Osteoblast (primary cell): ENCODE data around the gene OSM. TPM values are rescaled to one million over a fixed set of nuclear protein-coding genes. Genes with fewer than 3 reads are reported as not detected.

ENCODE experiments used
- DNase-seq: peaks from one replicate; pipeline ENCODE4 v3.0.0; 2011; ENCODE audit warnings: low spot score, mixed read lengths; ENCODE audit not compliant: insufficient read length; ENCODE audit errors: missing footprints
- H2AFZ ChIP-seq: 2 replicates; pipeline ENCODE4 v1.6.0; 2011; ENCODE audit warnings: mild to moderate bottlenecking, low read length
- H3K27ac ChIP-seq: 2 replicates; pipeline ENCODE4 v1.5.1; 2011; ENCODE audit warnings: mild to moderate bottlenecking, low read depth, low read length, moderate library complexity
- H3K27me3 ChIP-seq: 2 replicates; pipeline ENCODE4 v1.6.0; 2012; ENCODE audit warnings: mild to moderate bottlenecking, control low read depth, inconsistent platforms, low read length, moderate library complexity; ENCODE audit not compliant: insufficient read depth
- H3K36me3 ChIP-seq: 2 replicates; pipeline ENCODE4 v1.5.1; 2011; ENCODE audit warnings: mild to moderate bottlenecking, low read length, control low read depth, moderate library complexity; ENCODE audit not compliant: insufficient read depth
- H3K4me1 ChIP-seq: 2 replicates; pipeline ENCODE4 v1.5.1; 2011; ENCODE audit warnings: mild to moderate bottlenecking, low read length, control low read depth, moderate library complexity; ENCODE audit not compliant: insufficient read depth
- H3K4me2 ChIP-seq: 2 replicates; pipeline ENCODE4 v1.6.0; 2011; ENCODE audit warnings: mild to moderate bottlenecking, low read length; ENCODE audit not compliant: insufficient read depth
- H3K4me3 ChIP-seq: fragments of 200-600 bp; sonication (generic); 3 replicates; pipeline ENCODE4 v1.5.1; 2012; ENCODE audit warnings: mild to moderate bottlenecking, low read length, inconsistent platforms; ENCODE audit not compliant: insufficient read depth
- H3K79me2 ChIP-seq: 2 replicates; pipeline ENCODE4 v1.6.0; 2012; ENCODE audit warnings: mild to moderate bottlenecking, low read length, control low read depth, inconsistent platforms; ENCODE audit not compliant: insufficient read depth
- H3K9me3 ChIP-seq: 2 replicates; pipeline ENCODE4 v1.5.1; 2011; ENCODE audit warnings: low read depth, low read length, control low read depth
- H4K20me1 ChIP-seq: 2 replicates; pipeline ENCODE4 v1.6.0; 2012; ENCODE audit warnings: mild to moderate bottlenecking, low read length, control low read depth; ENCODE audit not compliant: insufficient read depth
- total RNA-seq: library from RNA; depleted of rRNA; stranded (reverse); fragments of >200 nt; gene quantifications from 2 replicates; pipeline ENCODE4 v1.2.3, GENCODE V29; 2012
- TF ChIP-seq, protein P1 (sequence below): IDR thresholded peaks from 2 replicates; pipeline ENCODE4 v1.5.1; 2011; ENCODE audit warnings: mild to moderate bottlenecking, low read depth, low read length, moderate library complexity; ENCODE audit errors: extremely low read depth

Gene OSM
- total RNA-seq, 1 donor: not detected

DNA sequence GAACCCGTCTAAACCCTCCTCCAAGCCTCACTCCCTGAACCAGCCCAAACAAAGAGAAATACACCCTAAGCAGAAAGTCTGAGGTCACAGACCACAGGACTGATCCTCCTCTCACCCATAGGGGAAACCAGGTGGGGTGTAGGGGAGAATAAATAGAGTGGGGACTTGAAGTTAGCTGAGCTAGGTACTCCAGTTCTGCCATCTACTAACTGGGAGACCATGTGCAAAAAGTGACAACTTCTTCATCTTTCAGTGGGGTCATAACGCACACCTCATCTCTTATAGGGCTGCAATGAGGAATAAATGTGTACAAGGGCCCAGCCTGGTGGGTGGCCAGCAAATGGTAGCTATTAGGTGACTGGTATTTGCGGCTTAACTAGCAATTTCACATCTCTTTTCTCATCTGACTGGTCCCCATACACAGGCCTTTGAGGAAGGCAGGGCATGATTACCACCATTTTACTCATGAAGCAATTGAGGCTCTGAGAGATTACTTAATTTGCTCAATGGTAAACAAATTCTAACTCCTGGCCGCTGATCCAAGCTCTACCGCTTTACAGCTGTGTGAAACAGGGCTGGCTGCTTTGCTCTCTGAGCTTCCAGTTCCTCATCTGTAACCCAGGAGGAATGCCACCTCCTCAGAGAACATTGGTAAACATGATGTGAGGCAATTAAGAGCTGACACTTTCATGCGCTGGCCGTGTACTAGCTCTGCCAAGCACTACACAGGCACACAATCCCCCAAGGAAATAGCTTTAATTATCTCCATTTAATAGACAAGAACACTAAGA is 43.5 kb upstream of the OSM start:
- Histone ChIP-seq H3K27ac (peak overlapping the region; percentile 72), H3K4me2 (peak overlapping the region; percentile 69), H2AFZ (no peak overlapping the region), H3K9me3 (no peaks in the 10 kb centered on the region), H3K27me3 (no peaks in the 10 kb centered on the region), H3K79me2 (peaks cover 86% of the 10 kb centered on the region), H3K4me3 (no peak overlapping the region), H3K36me3 (no peaks in the 10 kb centered on the region), H4K20me1 (peaks cover 87% of the 10 kb centered on the region), H3K4me1 (peaks cover 66% of the 10 kb centered on the region)
- TF ChIP-seq, protein P1, sequence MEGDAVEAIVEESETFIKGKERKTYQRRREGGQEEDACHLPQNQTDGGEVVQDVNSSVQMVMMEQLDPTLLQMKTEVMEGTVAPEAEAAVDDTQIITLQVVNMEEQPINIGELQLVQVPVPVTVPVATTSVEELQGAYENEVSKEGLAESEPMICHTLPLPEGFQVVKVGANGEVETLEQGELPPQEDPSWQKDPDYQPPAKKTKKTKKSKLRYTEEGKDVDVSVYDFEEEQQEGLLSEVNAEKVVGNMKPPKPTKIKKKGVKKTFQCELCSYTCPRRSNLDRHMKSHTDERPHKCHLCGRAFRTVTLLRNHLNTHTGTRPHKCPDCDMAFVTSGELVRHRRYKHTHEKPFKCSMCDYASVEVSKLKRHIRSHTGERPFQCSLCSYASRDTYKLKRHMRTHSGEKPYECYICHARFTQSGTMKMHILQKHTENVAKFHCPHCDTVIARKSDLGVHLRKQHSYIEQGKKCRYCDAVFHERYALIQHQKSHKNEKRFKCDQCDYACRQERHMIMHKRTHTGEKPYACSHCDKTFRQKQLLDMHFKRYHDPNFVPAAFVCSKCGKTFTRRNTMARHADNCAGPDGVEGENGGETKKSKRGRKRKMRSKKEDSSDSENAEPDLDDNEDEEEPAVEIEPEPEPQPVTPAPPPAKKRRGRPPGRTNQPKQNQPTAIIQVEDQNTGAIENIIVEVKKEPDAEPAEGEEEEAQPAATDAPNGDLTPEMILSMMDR: no peak
- DNase-seq: peak; percentile 74

- peaks cover 68% of the 10 kb centered on the region for H3K4me1 ChIP-seq
- no peaks in the 10 kb centered on the region for H3K27me3 ChIP-seq
- H3K27ac ChIP-seq: no peak overlapping the region
- H3K9me3 ChIP-seq: no peaks in the 10 kb centered on the region
- H2AFZ ChIP-seq: no peak overlapping the region
- TF ChIP-seq, protein P1: no peak
- no peak overlapping the region for H3K4me2 ChIP-seq
- H3K79me2 ChIP-seq: peaks cover 86% of the 10 kb centered on the region
- peak; percentile 70 for DNase-seq
- no peak overlapping the region for H3K4me3 ChIP-seq
- H3K36me3 ChIP-seq: peaks cover 7% of the 10 kb centered on the region
- peaks cover 91% of the 10 kb centered on the region for H4K20me1 ChIP-seq
Observed at GRCh38 chr22:30308518-30309230, 42.0 kb upstream of the OSM start.

DNA sequence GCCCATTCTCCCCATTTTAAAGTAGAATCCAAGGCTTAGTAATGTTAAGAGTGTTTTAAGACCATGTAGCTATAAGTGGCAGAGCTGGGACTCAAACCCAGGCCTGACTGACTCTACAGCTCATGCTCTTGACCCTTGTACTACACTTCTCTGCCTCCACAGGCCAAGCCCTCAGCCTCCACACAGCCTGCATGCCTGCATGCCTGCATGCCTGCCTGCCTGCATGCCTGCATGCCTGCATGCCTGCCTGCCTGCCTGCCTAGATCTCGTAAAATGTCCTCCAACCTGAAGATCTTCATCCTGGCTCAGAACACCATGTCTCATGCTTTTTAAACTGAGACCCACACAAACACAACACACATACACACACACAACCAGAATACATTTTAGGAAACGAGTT is 41.4 kb upstream of the OSM start:
- Histone ChIP-seq H3K4me1 (peaks cover 66% of the 10 kb centered on the region), H3K27ac (no peak overlapping the region), H2AFZ (no peak overlapping the region), H3K36me3 (peaks cover 13% of the 10 kb centered on the region), H3K4me3 (no peak overlapping the region), H3K79me2 (peaks cover 88% of the 10 kb centered on the region), H3K9me3 (no peaks in the 10 kb centered on the region), H3K27me3 (no peaks in the 10 kb centered on the region), H3K4me2 (no peak overlapping the region), H4K20me1 (peaks cover 96% of the 10 kb centered on the region)
- no peak for DNase-seq
- TF ChIP-seq, protein P1: no peak

GRCh38 chr22:30307041-30307574 is 40.5 kb upstream of the OSM start:
- Histone ChIP-seq H3K4me1 (peaks cover 62% of the 10 kb centered on the region), H3K79me2 (peaks cover 91% of the 10 kb centered on the region), H4K20me1 (peaks cover 94% of the 10 kb centered on the region)

More at GRCh38 chr22:30307041-30307574, 40.5 kb upstream of the OSM start:
- Histone ChIP-seq H2AFZ (no peak overlapping the region), H3K36me3 (peaks cover 15% of the 10 kb centered on the region), H3K4me2 (no peak overlapping the region), H3K4me3 (no peak overlapping the region), H3K27me3 (no peaks in the 10 kb centered on the region), H3K9me3 (no peaks in the 10 kb centered on the region), H3K27ac (no peak overlapping the region)
- TF ChIP-seq, protein P1: no peak
- no peak for DNase-seq
